SK-N-SH (cell line): ENCODE measurements around the gene EFCAB14. TPM values are rescaled to one million over a fixed set of nuclear protein-coding genes. Genes with fewer than 3 reads are reported as not detected.

ENCODE experiments used
- CTCF ChIA-PET: fragments of 300-600, 350-600 bp; formaldehyde crosslinking; extraction: SDS; loops from one replicate; lab custom pipeline; 2021; lab: Yijun Ruan, JAX
- POLR2A ChIA-PET: fragments of 350-600 bp; sonication (Branson Sonifier 250); formaldehyde crosslinking; extraction: SDS; loops from one replicate; lab custom pipeline; 2020; ENCODE audit warnings: antibody characterized with exemption, inconsistent platforms; lab: Yijun Ruan, JAX
- DNase-seq: peaks from one replicate; pipeline ENCODE4 v3.0.0; 2012
- H2AFZ ChIP-seq: fragments of 200-600 bp; sonication (generic); 2 replicates; pipeline ENCODE4 v1.8.1; 2016; ENCODE audit warnings: antibody characterized with exemption, mild to moderate bottlenecking, low read depth
- H3F3A ChIP-seq: fragments of 200-600 bp; sonication (generic); replicated peaks from 2 replicates; pipeline ENCODE3; 2016; ENCODE audit warnings: antibody characterized with exemption, mild to moderate bottlenecking; ENCODE audit not compliant: insufficient read depth
- H3K27ac ChIP-seq, 2 experiments: fragments of 200-500 bp in 1 of 2; fragments of 200-600 bp in 1 of 2; sonication (Bioruptor generic) in 1 of 2; sonication (generic), shearing (Covaris generic) in 1 of 2; 2 replicates each; pipeline versions ENCODE4 v1.5.1 to v1.6.1; 2014 to 2016; ENCODE audit warnings: low read depth in 2 of 2, inconsistent platforms in 1 of 2, low read length in 1 of 2, mild to moderate bottlenecking in 1 of 2, mixed read lengths in 1 of 2
- H3K27me3 ChIP-seq: fragments of 200-600 bp; sonication (generic), shearing (Covaris generic); 2 replicates; pipeline ENCODE4 v1.6.1; 2016; ENCODE audit warnings: mixed run types; ENCODE audit not compliant: insufficient read depth
- H3K36me3 ChIP-seq, 2 experiments: fragments of 200-500 bp in 1 of 2; fragments of 200-600 bp in 1 of 2; sonication (Bioruptor generic) in 1 of 2; sonication (generic) in 1 of 2; replicated peaks in 1 of 2; 2 replicates each; pipeline versions ENCODE3 to v1.5.1; 2014 to 2016; ENCODE audit warnings: low read length in 1 of 2, mild to moderate bottlenecking in 1 of 2; ENCODE audit not compliant: insufficient read depth in 2 of 2, control insufficient read depth in 1 of 2
- H3K4me1 ChIP-seq, 2 experiments: fragments of 200-500 bp in 1 of 2; fragments of 200-600 bp in 1 of 2; sonication (Bioruptor generic) in 1 of 2; sonication (generic), shearing (Covaris generic) in 1 of 2; 2 replicates each; pipeline versions ENCODE4 v1.5.1 to v1.6.1; 2014 to 2016; ENCODE audit warnings: low read depth in 1 of 2, low read length in 1 of 2, mixed run types in 1 of 2; ENCODE audit not compliant: insufficient read depth in 2 of 2, control insufficient read depth in 1 of 2
- H3K4me2 ChIP-seq: fragments of 200-600 bp; sonication (generic), shearing (Covaris generic); 2 replicates; pipeline ENCODE4 v1.6.1; 2017; ENCODE audit warnings: mixed run types
- H3K4me3 ChIP-seq, 2 experiments: fragments of 200-500 bp in 1 of 2; fragments of 200-600 bp in 1 of 2; sonication (Bioruptor generic) in 1 of 2; sonication (generic), shearing (Covaris generic) in 1 of 2; 2 replicates each; pipeline versions ENCODE4 v1.5.1 to v1.8.1; 2014 to 2016; ENCODE audit warnings: low read depth in 2 of 2, inconsistent platforms in 1 of 2, low read length in 1 of 2, mild to moderate bottlenecking in 1 of 2, mixed read lengths in 1 of 2, moderate library complexity in 1 of 2
- H3K79me2 ChIP-seq: fragments of 200-600 bp; sonication (generic); 2 replicates; pipeline ENCODE4 v1.8.1; 2017; ENCODE audit warnings: mild to moderate bottlenecking; ENCODE audit not compliant: insufficient read depth
- H3K9ac ChIP-seq: fragments of 200-600 bp; sonication (generic); 2 replicates; pipeline ENCODE4 v1.6.1; 2017; ENCODE audit warnings: mixed run types
- H3K9me2 ChIP-seq: fragments of 200-600 bp; sonication (generic); 2 replicates; pipeline ENCODE4 v1.6.1; 2017; ENCODE audit warnings: mixed run types
- H3K9me3 ChIP-seq: fragments of 200-600 bp; sonication (generic); 2 replicates; pipeline ENCODE4 v1.6.1; 2017; ENCODE audit warnings: mixed run types, mild to moderate bottlenecking, moderate library complexity
- H4K20me1 ChIP-seq: fragments of 200-600 bp; sonication (generic); 2 replicates; pipeline ENCODE4 v1.6.1; 2017; ENCODE audit warnings: mild to moderate bottlenecking, mixed run types; ENCODE audit not compliant: insufficient read depth
- CHD2 ChIP-seq: fragments of 150-350 bp; IDR thresholded peaks from 2 replicates; pipeline ENCODE4 v1.6.1; 2018; ENCODE audit warnings: low read length; ENCODE audit not compliant: partially characterized antibody
- EZH2phosphoT487 ChIP-seq: fragments of 200-600 bp; sonication (generic); IDR thresholded peaks from 2 replicates; pipeline ENCODE4 v1.6.1; 2017; ENCODE audit warnings: low read depth, mixed run types, mild to moderate bottlenecking, antibody characterized with exemption, moderate library complexity, borderline replicate concordance
- FOSL2 ChIP-seq: IDR thresholded peaks from 2 replicates; pipeline ENCODE4 v1.4.0; 2012; ENCODE audit warnings: low read depth, mild to moderate bottlenecking, moderate library complexity, borderline replicate concordance
- GABPA ChIP-seq: IDR thresholded peaks from 2 replicates; pipeline ENCODE4 v1.4.0; 2012; ENCODE audit warnings: low read depth, mild to moderate bottlenecking
- GATA2 ChIP-seq: sonication (generic); formaldehyde crosslinking; IDR thresholded peaks from 2 replicates; pipeline ENCODE4 v1.5.0; 2020; ENCODE audit warnings: mild to moderate bottlenecking, missing genetic modification reagents
- IRF3 ChIP-seq: fragments of 150-350 bp; IDR thresholded peaks from 2 replicates; pipeline ENCODE4 v1.6.1; 2016; ENCODE audit warnings: mild to moderate bottlenecking, low read depth, low read length
- MAX ChIP-seq: IDR thresholded peaks from 2 replicates; pipeline ENCODE4 v1.4.0; 2012; ENCODE audit warnings: low read depth
- MEF2A ChIP-seq: IDR thresholded peaks from 2 replicates; pipeline ENCODE4 v1.4.0; 2012; ENCODE audit warnings: low read depth, borderline replicate concordance
- NFIC ChIP-seq: IDR thresholded peaks from 2 replicates; pipeline ENCODE4 v1.4.0; 2012; ENCODE audit warnings: borderline replicate concordance
- NRF1 ChIP-seq: IDR thresholded peaks from 2 replicates; pipeline ENCODE4 v1.6.1; 2012; ENCODE audit warnings: low read depth, mild to moderate bottlenecking, low read length
- RAD21 ChIP-seq: IDR thresholded peaks from 2 replicates; pipeline ENCODE4 v1.6.1; 2012; ENCODE audit warnings: mild to moderate bottlenecking, low read length
- REST ChIP-seq: IDR thresholded peaks from 2 replicates; pipeline ENCODE4 v1.6.1; 2012; ENCODE audit warnings: mild to moderate bottlenecking, low read depth, low read length, moderate library complexity
- TAF1 ChIP-seq: IDR thresholded peaks from 2 replicates; pipeline ENCODE4 v1.6.1; 2012; ENCODE audit warnings: low read depth, mild to moderate bottlenecking, low read length, moderate library complexity, borderline replicate concordance
- WGBS: methylation state at CpG from one replicate; pipeline ENCODE4 v1.1.6; 2017; ENCODE audit warnings: low lambda C conversion rate; 5-methylcytosine and 5-hydroxymethylcytosine counted together
- polyA plus RNA-seq, 3 experiments: library from polyadenylated mRNA; depleted of rRNA; stranded (reverse); fragments of >200 nt; gene quantifications; 2 replicates each; pipeline ENCODE4 v1.2.3, GENCODE V29; 2012

Gene EFCAB14
- polyA plus RNA-seq, 1 of the 3 experiments (the other 2 are of a cell fraction) = 13.6 TPM

GRCh38 chr1:46742069-46742468 lies 23.2 kb upstream of the EFCAB14 start:
- Histone ChIP-seq H3K79me2 (no peaks in the 10 kb centered on the region), H3K4me3 (no peak overlapping the region), H3K4me1 (no peaks in the 10 kb centered on the region), H4K20me1 (no peaks in the 10 kb centered on the region), H3K9me2 (no peaks in the 10 kb centered on the region), H3K36me3 (no peaks in the 10 kb centered on the region), H3K9me3 (no peaks in the 10 kb centered on the region), H3K9ac (no peak overlapping the region), H3K4me2 (no peak overlapping the region), H3F3A (no peaks in the 10 kb centered on the region), H3K27me3 (peaks cover 22% of the 10 kb centered on the region)
- no peak for DNase-seq
- POLR2A ChIA-PET = no interaction called here
- CTCF ChIA-PET = no interaction called here
- 2% methylated on average over 3 of the region's 3 CpGs for WGBS
- TF ChIP-seq CHD2 (no peak), GABPA (no peak), MAX (no peak), IRF3 (no peak), TAF1 (no peak), FOSL2 (no peak), NRF1 (no peak), NFIC (no peak), GATA2 (CRISPR knock-in tag) (no peak), RAD21 (no peak), MEF2A (no peak), EZH2phosphoT487 (no peak), REST (no peak)
- TF ChIP-seq, all 33 proteins: peak for 0
- Histone ChIP-seq H2AFZ (no peak overlapping the region), H3K27ac (no peak overlapping the region)
